Neural cell (in vitro differentiated cells): ENCODE data around the gene IL15RA.
"Not testable (repeated sequence)": the region's sequence is repeated elsewhere in the genome, so short reads cannot be mapped to it uniquely, and the experiment has no call there.

Source experiments
- POLR2AphosphoS5 ChIP-seq: IDR thresholded peaks from 2 replicates; pipeline ENCODE4 v1.6.1; 2012
- RAD21 ChIP-seq: fragments of 450-650 bp; conservative IDR thresholded peaks from 2 replicates; pipeline ENCODE4 v1.6.1; 2014; ENCODE audit warnings: antibody characterized with exemption, mild to moderate bottlenecking, moderate library complexity
- TF ChIP-seq, protein P1 (sequence below): fragments of 450-650 bp; IDR thresholded peaks from 2 replicates; pipeline ENCODE4 v1.5.1; 2014; ENCODE audit warnings: antibody characterized with exemption, mild to moderate bottlenecking, moderate library complexity; ENCODE audit not compliant: poor library complexity, severe bottlenecking

GRCh38 chr10:5946419-5946775 is 30.9 kb downstream of the IL15RA start:
- not testable (repeated sequence) for TF ChIP-seq POLR2AphosphoS5, RAD21
- TF ChIP-seq, protein P1, sequence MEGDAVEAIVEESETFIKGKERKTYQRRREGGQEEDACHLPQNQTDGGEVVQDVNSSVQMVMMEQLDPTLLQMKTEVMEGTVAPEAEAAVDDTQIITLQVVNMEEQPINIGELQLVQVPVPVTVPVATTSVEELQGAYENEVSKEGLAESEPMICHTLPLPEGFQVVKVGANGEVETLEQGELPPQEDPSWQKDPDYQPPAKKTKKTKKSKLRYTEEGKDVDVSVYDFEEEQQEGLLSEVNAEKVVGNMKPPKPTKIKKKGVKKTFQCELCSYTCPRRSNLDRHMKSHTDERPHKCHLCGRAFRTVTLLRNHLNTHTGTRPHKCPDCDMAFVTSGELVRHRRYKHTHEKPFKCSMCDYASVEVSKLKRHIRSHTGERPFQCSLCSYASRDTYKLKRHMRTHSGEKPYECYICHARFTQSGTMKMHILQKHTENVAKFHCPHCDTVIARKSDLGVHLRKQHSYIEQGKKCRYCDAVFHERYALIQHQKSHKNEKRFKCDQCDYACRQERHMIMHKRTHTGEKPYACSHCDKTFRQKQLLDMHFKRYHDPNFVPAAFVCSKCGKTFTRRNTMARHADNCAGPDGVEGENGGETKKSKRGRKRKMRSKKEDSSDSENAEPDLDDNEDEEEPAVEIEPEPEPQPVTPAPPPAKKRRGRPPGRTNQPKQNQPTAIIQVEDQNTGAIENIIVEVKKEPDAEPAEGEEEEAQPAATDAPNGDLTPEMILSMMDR, result not testable (repeated sequence)
